OCI-LY7 (cell line): ENCODE measurements around the gene MACROD1. TPM values are rescaled to one million over a fixed set of nuclear protein-coding genes. Genes with fewer than 3 reads are reported as not detected.

Source experiments
- BruUV-seq: library from RNA; stranded (reverse); fragments of 400-500 nt; replicated peaks from 2 replicates; lab custom pipeline; 2021; lab: Mats Ljungman, UMichigan
- CTCF ChIA-PET: fragments of 300-600 bp; sonication (Branson Sonifier 250); formaldehyde crosslinking; loops from one replicate; lab custom pipeline; 2022; ENCODE audit warnings: antibody characterized with exemption; ENCODE audit not compliant: unreplicated experiment; lab: Charles Lee
- POLR2A ChIA-PET: fragments of 300-600 bp; sonication (Branson Sonifier 250); formaldehyde crosslinking; loops from one replicate; lab custom pipeline; 2022; ENCODE audit warnings: antibody characterized with exemption; lab: Charles Lee
- DNase-seq: peaks from one replicate; pipeline ENCODE4 v3.0.0-alpha.2; 2015; ENCODE audit warnings: low spot score
- H2AFZ ChIP-seq: fragments of 200-600 bp; sonication (generic), shearing (Covaris generic); 2 replicates; pipeline ENCODE4 v1.6.1; 2014; ENCODE audit warnings: mild to moderate bottlenecking, antibody characterized with exemption, low read length, moderate library complexity
- H3K27ac ChIP-seq: fragments of 200-600 bp; sonication (generic); 2 replicates; pipeline ENCODE4 v1.5.1; 2014; ENCODE audit warnings: mixed run types, low read depth, mild to moderate bottlenecking, moderate library complexity, low read length, inconsistent platforms; ENCODE audit not compliant: poor library complexity, severe bottlenecking
- H3K36me3 ChIP-seq: fragments of 200-600 bp; sonication (generic); 2 replicates; pipeline ENCODE4 v1.6.1; 2014; ENCODE audit warnings: mild to moderate bottlenecking, antibody characterized with exemption, low read length, moderate library complexity, mixed read lengths; ENCODE audit not compliant: insufficient read depth
- H3K4me1 ChIP-seq: fragments of 200-600 bp; sonication (generic); 2 replicates; pipeline ENCODE4 v1.5.1; 2014; ENCODE audit warnings: mild to moderate bottlenecking, low read length; ENCODE audit not compliant: insufficient read depth, poor library complexity, severe bottlenecking
- H3K4me2 ChIP-seq: fragments of 200-600 bp; sonication (generic); 2 replicates; pipeline ENCODE4 v1.6.1; 2014; ENCODE audit warnings: mild to moderate bottlenecking, low read length
- H3K4me3 ChIP-seq: fragments of 200-600 bp; sonication (generic); 2 replicates; pipeline ENCODE4 v1.5.1; 2014; ENCODE audit warnings: mild to moderate bottlenecking, low read depth, low read length; ENCODE audit not compliant: poor library complexity, severe bottlenecking
- H3K79me2 ChIP-seq: fragments of 200-600 bp; sonication (generic); 2 replicates; pipeline ENCODE4 v1.6.1; 2016; ENCODE audit warnings: low read depth, mild to moderate bottlenecking, low read length, moderate library complexity, mixed read lengths; ENCODE audit not compliant: insufficient read depth
- H3K9me2 ChIP-seq: fragments of 200-600 bp; sonication (generic); 2 replicates; pipeline ENCODE4 v1.6.1; 2016; ENCODE audit warnings: mild to moderate bottlenecking, low read length, mixed read lengths; ENCODE audit not compliant: insufficient read depth
- H3K9me3 ChIP-seq: fragments of 200-600 bp; sonication (generic); 2 replicates; pipeline ENCODE4 v1.6.1; 2014; ENCODE audit warnings: mild to moderate bottlenecking, mixed run types, low read length, mixed read lengths
- H4K20me1 ChIP-seq: fragments of 200-600 bp; sonication (generic); 2 replicates; pipeline ENCODE4 v1.6.1; 2014; ENCODE audit warnings: mild to moderate bottlenecking, antibody characterized with exemption, low read length, moderate library complexity, mixed read lengths; ENCODE audit not compliant: insufficient read depth
- CTCF ChIP-seq: fragments of 200-600 bp; sonication (generic); conservative IDR thresholded peaks from 2 replicates; pipeline ENCODE4 v1.5.1; 2014; ENCODE audit warnings: mild to moderate bottlenecking, antibody characterized with exemption, low read length, moderate library complexity, mixed read lengths
- EZH2phosphoT487 ChIP-seq: fragments of 200-600 bp; sonication (generic); IDR thresholded peaks from 2 replicates; pipeline ENCODE4 v1.6.1; 2018; ENCODE audit warnings: low read depth, borderline replicate concordance, mild to moderate bottlenecking, mixed run types, antibody characterized with exemption, low read length, moderate library complexity, mixed read lengths
- intact Hi-C: fragments of 100-400 bp; cut with micrococcal nuclease; formaldehyde crosslinking; loops from one replicate; pipeline ENCODE4 v1.10.0; 2022; ENCODE audit not compliant: unreplicated experiment
- total RNA-seq, 2 experiments: library from RNA; depleted of rRNA in 1 of 2; stranded (reverse); fragments of >200 nt in 1 of 2; shearing (Covaris generic) in 1 of 2; gene quantifications; 2 replicates each; pipeline ENCODE4 v1.2.3, GENCODE V29; 2014 to 2022

The MACROD1 gene
- total RNA-seq, 2 experiments from 2014 or later: 14.7 to 25.4 TPM

- DNase-seq: no peak
- no peaks in the 10 kb centered on the region for H3K79me2 ChIP-seq
- no peak overlapping the region for H3K4me2 ChIP-seq
- intact Hi-C loops: no loop called here
- ChIA-PET CTCF (no interaction called here), POLR2A (no interaction called here)
- H3K27ac ChIP-seq: no peak overlapping the region
- TF ChIP-seq CTCF (no peak), EZH2phosphoT487 (no peak)
- H4K20me1 ChIP-seq: no peaks in the 10 kb centered on the region
- no TSS peak for BruUV-seq
- no peaks in the 10 kb centered on the region for H3K36me3 ChIP-seq
- H3K9me3 ChIP-seq: no peaks in the 10 kb centered on the region
- no peaks in the 10 kb centered on the region for H3K4me1 ChIP-seq
- H2AFZ ChIP-seq: no peak overlapping the region
- H3K9me2 ChIP-seq: no peaks in the 10 kb centered on the region
- no peak overlapping the region for H3K4me3 ChIP-seq
Measured at GRCh38 chr11:64084951-64085710, 80.8 kb downstream of the MACROD1 start.

GRCh38 chr11:64084146-64084950 is 81.6 kb downstream of the MACROD1 start:
- Histone ChIP-seq H3K4me3 (no peak overlapping the region), H3K9me2 (no peaks in the 10 kb centered on the region), H3K4me2 (no peak overlapping the region), H3K4me1 (no peaks in the 10 kb centered on the region), H4K20me1 (no peaks in the 10 kb centered on the region), H3K9me3 (no peaks in the 10 kb centered on the region), H3K79me2 (no peaks in the 10 kb centered on the region), H2AFZ (no peak overlapping the region), H3K36me3 (no peaks in the 10 kb centered on the region), H3K27ac (no peak overlapping the region)
- BruUV-seq: no TSS peak
- intact Hi-C loops: no loop called here
- TF ChIP-seq CTCF (no peak), EZH2phosphoT487 (no peak)
- ChIA-PET CTCF (no interaction called here), POLR2A (no interaction called here)
- DNase-seq: no peak
